Measurements from ENCODE around the gene CBX8. TPM values are rescaled to one million over a fixed set of nuclear protein-coding genes. Genes with fewer than 3 reads are reported as not detected.

Gene CBX8
- total and polyA plus RNA-seq, 2 of the 8 experiments (the other 6 are each of a cell fraction or from before 2014, with no cell fraction given) = 0.09 to 2.1 TPM

- TF ChIP-seq, protein P1, sequence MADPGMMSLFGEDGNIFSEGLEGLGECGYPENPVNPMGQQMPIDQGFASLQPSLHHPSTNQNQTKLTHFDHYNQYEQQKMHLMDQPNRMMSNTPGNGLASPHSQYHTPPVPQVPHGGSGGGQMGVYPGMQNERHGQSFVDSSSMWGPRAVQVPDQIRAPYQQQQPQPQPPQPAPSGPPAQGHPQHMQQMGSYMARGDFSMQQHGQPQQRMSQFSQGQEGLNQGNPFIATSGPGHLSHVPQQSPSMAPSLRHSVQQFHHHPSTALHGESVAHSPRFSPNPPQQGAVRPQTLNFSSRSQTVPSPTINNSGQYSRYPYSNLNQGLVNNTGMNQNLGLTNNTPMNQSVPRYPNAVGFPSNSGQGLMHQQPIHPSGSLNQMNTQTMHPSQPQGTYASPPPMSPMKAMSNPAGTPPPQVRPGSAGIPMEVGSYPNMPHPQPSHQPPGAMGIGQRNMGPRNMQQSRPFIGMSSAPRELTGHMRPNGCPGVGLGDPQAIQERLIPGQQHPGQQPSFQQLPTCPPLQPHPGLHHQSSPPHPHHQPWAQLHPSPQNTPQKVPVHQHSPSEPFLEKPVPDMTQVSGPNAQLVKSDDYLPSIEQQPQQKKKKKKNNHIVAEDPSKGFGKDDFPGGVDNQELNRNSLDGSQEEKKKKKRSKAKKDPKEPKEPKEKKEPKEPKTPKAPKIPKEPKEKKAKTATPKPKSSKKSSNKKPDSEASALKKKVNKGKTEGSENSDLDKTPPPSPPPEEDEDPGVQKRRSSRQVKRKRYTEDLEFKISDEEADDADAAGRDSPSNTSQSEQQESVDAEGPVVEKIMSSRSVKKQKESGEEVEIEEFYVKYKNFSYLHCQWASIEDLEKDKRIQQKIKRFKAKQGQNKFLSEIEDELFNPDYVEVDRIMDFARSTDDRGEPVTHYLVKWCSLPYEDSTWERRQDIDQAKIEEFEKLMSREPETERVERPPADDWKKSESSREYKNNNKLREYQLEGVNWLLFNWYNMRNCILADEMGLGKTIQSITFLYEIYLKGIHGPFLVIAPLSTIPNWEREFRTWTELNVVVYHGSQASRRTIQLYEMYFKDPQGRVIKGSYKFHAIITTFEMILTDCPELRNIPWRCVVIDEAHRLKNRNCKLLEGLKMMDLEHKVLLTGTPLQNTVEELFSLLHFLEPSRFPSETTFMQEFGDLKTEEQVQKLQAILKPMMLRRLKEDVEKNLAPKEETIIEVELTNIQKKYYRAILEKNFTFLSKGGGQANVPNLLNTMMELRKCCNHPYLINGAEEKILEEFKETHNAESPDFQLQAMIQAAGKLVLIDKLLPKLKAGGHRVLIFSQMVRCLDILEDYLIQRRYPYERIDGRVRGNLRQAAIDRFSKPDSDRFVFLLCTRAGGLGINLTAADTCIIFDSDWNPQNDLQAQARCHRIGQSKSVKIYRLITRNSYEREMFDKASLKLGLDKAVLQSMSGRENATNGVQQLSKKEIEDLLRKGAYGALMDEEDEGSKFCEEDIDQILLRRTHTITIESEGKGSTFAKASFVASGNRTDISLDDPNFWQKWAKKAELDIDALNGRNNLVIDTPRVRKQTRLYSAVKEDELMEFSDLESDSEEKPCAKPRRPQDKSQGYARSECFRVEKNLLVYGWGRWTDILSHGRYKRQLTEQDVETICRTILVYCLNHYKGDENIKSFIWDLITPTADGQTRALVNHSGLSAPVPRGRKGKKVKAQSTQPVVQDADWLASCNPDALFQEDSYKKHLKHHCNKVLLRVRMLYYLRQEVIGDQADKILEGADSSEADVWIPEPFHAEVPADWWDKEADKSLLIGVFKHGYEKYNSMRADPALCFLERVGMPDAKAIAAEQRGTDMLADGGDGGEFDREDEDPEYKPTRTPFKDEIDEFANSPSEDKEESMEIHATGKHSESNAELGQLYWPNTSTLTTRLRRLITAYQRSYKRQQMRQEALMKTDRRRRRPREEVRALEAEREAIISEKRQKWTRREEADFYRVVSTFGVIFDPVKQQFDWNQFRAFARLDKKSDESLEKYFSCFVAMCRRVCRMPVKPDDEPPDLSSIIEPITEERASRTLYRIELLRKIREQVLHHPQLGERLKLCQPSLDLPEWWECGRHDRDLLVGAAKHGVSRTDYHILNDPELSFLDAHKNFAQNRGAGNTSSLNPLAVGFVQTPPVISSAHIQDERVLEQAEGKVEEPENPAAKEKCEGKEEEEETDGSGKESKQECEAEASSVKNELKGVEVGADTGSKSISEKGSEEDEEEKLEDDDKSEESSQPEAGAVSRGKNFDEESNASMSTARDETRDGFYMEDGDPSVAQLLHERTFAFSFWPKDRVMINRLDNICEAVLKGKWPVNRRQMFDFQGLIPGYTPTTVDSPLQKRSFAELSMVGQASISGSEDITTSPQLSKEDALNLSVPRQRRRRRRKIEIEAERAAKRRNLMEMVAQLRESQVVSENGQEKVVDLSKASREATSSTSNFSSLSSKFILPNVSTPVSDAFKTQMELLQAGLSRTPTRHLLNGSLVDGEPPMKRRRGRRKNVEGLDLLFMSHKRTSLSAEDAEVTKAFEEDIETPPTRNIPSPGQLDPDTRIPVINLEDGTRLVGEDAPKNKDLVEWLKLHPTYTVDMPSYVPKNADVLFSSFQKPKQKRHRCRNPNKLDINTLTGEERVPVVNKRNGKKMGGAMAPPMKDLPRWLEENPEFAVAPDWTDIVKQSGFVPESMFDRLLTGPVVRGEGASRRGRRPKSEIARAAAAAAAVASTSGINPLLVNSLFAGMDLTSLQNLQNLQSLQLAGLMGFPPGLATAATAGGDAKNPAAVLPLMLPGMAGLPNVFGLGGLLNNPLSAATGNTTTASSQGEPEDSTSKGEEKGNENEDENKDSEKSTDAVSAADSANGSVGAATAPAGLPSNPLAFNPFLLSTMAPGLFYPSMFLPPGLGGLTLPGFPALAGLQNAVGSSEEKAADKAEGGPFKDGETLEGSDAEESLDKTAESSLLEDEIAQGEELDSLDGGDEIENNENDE (IDR thresholded peaks at IDR 0.05; ENCODE audit: insufficient replicate concordance, low read length) = peak; percentile 99
- peak; percentile 91 for TF ChIP-seq EZH2 (IDR thresholded peaks at IDR 0.05; ENCODE audit: low read depth, low read length, severe bottlenecking)
- no peak for TF ChIP-seq HDAC2 (IDR thresholded peaks at IDR 0.05; ENCODE audit: borderline replicate concordance in 1 of 2, low read depth in 2 of 2, low read length in 2 of 2)
- no peak for TF ChIP-seq CEBPB (IDR thresholded peaks at IDR 0.05; ENCODE audit: low read depth, low read length)
- TF ChIP-seq GABPA (IDR thresholded peaks at IDR 0.05; ENCODE audit: borderline replicate concordance, insufficient read depth, low read length) = 0 out of 2 replicates have a peak, but pooled peaks have one; percentile 11
- no peak for TF ChIP-seq SIRT6 (IDR thresholded peaks at IDR 0.05; ENCODE audit: low read length)
- TF ChIP-seq SP2 (IDR thresholded peaks at IDR 0.05; ENCODE audit: low read length) = no peak
- TF ChIP-seq CREB1 (IDR thresholded peaks at IDR 0.05) = no peak
- TF ChIP-seq RNF2 (IDR thresholded peaks at IDR 0.05; ENCODE audit: borderline replicate concordance, low read depth, low read length, missing control alignments, poor library complexity, severe bottlenecking) = peak; percentile 85
These were observed 7.3 kb upstream of the CBX8 start (continued) for GRCh38 chr17:79803997-79804855.

Measured in H1 (cell line).